ENCODE results near the gene EYA2. TPM values are rescaled to one million over a fixed set of nuclear protein-coding genes. Genes with fewer than 3 reads are reported as not detected.

The EYA2 gene
- total and polyA plus RNA-seq, 2 of the 4 experiments (the other 2 are of a cell fraction) = 2.3 to 5.4 TPM

GRCh38 chr20:46893877-46894578 lies 615 bp upstream of the EYA2 start:
- in situ Hi-C loops (cut with MboI; ENCODE audit: low sequenced_read_pairs) (no loop called here), dilution Hi-C loops (cut with HindIII; ENCODE audit: low sequenced_read_pairs, unreplicated experiment) (no loop called here), intact Hi-C loops (cut with micrococcal nuclease) (loop anchor here (10.0 kb wide), 1 partner anchor 131 kb away; no protein-coding TSS in a partner anchor)
- Histone ChIP-seq H3K27me3 (ENCODE audit: control insufficient read depth, insufficient read depth, low read length) (no peaks in the 10 kb centered on the region), H2BK5ac (ENCODE audit: low read depth, low read length, poor library complexity, severe bottlenecking) (no peak overlapping the region), H3K9me3 (ENCODE audit: control insufficient read depth, insufficient read depth, low read length) (peaks cover 9% of the 10 kb centered on the region), H2BK120ac (ENCODE audit: low read depth, low read length) (no peak overlapping the region), H4K5ac (ENCODE audit: low read depth, low read length) (no peak overlapping the region), H3K18ac (ENCODE audit: low read depth, low read length) (peak overlapping the region; percentile 31), H3K79me1 (ENCODE audit: low read depth in 1 of 2, low read length in 2 of 2) (peaks cover 0 to 3% of the 10 kb centered on the region in 2 experiments; a peak in 1 of 4 replicates), H3K4me2 (ENCODE audit: low read depth, low read length) (peak overlapping the region; percentile 80), H3K9ac (ENCODE audit: low read depth, low read length) (peak overlapping the region; percentile 64; the same call in 1 of the 2 replicates), H4K8ac (ENCODE audit: low read depth in 2 of 2, low read length in 2 of 2) (peak overlapping the region in 1 of 2 experiments; percentile 53; a peak in 1 of 4 replicates), H2AK5ac (ENCODE audit: low read depth, low read length) (no peak overlapping the region), H3K9me1 (ENCODE audit: insufficient read depth, low read length) (no peaks in the 10 kb centered on the region), H3K4me1 (ENCODE audit: control insufficient read depth, insufficient read depth, low read length) (0 out of 2 replicates have a peak, but pooled peaks cover 2% of the 10 kb centered on the region), H2BK15ac (ENCODE audit: low read depth, low read length) (no peak overlapping the region), H2AK9ac (replicated peaks; ENCODE audit: low read depth, low read length, poor library complexity) (no peak overlapping the region), H4K91ac (ENCODE audit: insufficient read depth, low read depth, low read length) (no peak overlapping the region), H3K36me3 (ENCODE audit: control insufficient read depth, insufficient read depth, low read length) (no peaks in the 10 kb centered on the region), H3K27ac (ENCODE audit: insufficient read depth, low read length) (no peak overlapping the region), H4K20me1 (ENCODE audit: insufficient read depth, low read length) (no peaks in the 10 kb centered on the region), H2BK20ac (ENCODE audit: low read depth, low read length) (no peak overlapping the region), H3K4ac (ENCODE audit: low read depth, low read length) (0 out of 2 replicates have a peak overlapping the region, but pooled peaks have one; percentile 4), H2AFZ (replicated peaks; ENCODE audit: low read length, poor library complexity) (peak overlapping the region; percentile 45), H3K4me3 (ENCODE audit: insufficient read depth, low read depth, low read length) (peak overlapping the region; percentile 83), H3K56ac (ENCODE audit: extremely low read depth, insufficient read depth, low read length) (no peak overlapping the region), H3K23ac (ENCODE audit: low read depth, low read length) (no peak overlapping the region), H3K14ac (replicated peaks; ENCODE audit: low read depth, low read length) (0 out of 2 replicates have a peak overlapping the region, but pooled peaks have one; percentile 20)
- CTCF ChIA-PET = no interaction called here
- WGBS, 2 experiments (ENCODE audit: extremely low coverage in 2 of 2, insufficient read length in 1 of 2) = 17% methylated on average over 2 of the region's 11 CpGs; no CpG with 5 or more reads in 1 of the 2 experiments
- DNase-seq (no peak), ATAC-seq (ENCODE audit: low read depth) (no peak)
- POLR2A ChIA-PET (ENCODE audit: unreplicated experiment) = no interaction called here
- no TSS peak for BruUV-seq (replicated peaks)
- TF ChIP-seq USF2 (IDR thresholded peaks at IDR 0.05; ENCODE audit: low read depth, low read length) = no peak
- no peak for TF ChIP-seq MAFK (IDR thresholded peaks at IDR 0.05; ENCODE audit: low read depth, low read length)
- TF ChIP-seq BHLHE40 (IDR thresholded peaks at IDR 0.05; ENCODE audit: low read depth, low read length) = no peak
- TF ChIP-seq SMC3 (IDR thresholded peaks at IDR 0.05; ENCODE audit: low read depth, low read length) = no peak
- TF ChIP-seq MAZ (IDR thresholded peaks at IDR 0.05; ENCODE audit: borderline replicate concordance, low read depth, low read length) = no peak
- no peak for TF ChIP-seq POLR2A (IDR thresholded peaks at IDR 0.05; ENCODE audit: low read depth, low read length)
- no peak for TF ChIP-seq CEBPB (IDR thresholded peaks at IDR 0.05; ENCODE audit: low read depth, low read length)
- no peak for TF ChIP-seq MXI1 (IDR thresholded peaks at IDR 0.05; ENCODE audit: borderline replicate concordance, low read depth, low read length)
- no peak for TF ChIP-seq CHD1 (IDR thresholded peaks at IDR 0.05; ENCODE audit: low read depth, low read length)
- TF ChIP-seq NFE2L2 (IDR thresholded peaks at IDR 0.05; ENCODE audit: low read depth, low read length) = no peak
- no peak for TF ChIP-seq ELK1 (IDR thresholded peaks at IDR 0.05; ENCODE audit: borderline replicate concordance, low read depth, low read length)
- TF ChIP-seq FOS (IDR thresholded peaks at IDR 0.05; ENCODE audit: low read depth, low read length) = no peak
- TF ChIP-seq CTCF (conservative IDR thresholded peaks at IDR 0.05; ENCODE audit: low read depth, low read length) = no peak
- TF ChIP-seq RAD21 (IDR thresholded peaks at IDR 0.05; ENCODE audit: low read length) = no peak
- no peak for TF ChIP-seq RFX5 (IDR thresholded peaks at IDR 0.05; ENCODE audit: low read depth, low read length)

Data from IMR-90 (cell line).